ENCODE data around the gene CHSY1.

DNA sequence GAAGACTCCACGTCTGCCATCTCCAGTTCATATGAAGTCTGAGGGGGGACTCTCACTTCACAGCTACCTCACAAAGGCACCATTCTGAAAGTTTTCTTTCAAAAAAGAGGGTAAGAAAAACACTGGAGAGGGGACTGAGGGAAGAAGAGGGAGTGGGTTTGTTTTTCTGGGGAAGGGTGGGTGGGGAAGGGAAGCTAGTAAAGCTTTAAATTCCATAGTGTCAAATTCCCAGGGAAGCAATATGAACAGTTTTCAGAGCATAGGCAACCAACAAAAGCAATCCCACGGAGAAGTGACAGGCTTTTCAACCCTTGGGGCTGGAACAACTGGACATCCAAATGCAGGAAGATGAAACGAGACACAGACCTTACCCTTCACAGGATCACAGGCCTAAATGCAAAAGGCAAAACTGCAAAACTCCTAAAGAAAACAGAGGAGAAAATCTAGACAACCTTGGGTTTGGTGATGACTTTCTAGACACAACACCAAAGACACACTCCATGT, 61.7 kb downstream of the CHSY1 start:
- no peak for TF ChIP-seq EZH2phosphoT487 (IDR thresholded peaks at IDR 0.05)
- TF ChIP-seq, protein P1, sequence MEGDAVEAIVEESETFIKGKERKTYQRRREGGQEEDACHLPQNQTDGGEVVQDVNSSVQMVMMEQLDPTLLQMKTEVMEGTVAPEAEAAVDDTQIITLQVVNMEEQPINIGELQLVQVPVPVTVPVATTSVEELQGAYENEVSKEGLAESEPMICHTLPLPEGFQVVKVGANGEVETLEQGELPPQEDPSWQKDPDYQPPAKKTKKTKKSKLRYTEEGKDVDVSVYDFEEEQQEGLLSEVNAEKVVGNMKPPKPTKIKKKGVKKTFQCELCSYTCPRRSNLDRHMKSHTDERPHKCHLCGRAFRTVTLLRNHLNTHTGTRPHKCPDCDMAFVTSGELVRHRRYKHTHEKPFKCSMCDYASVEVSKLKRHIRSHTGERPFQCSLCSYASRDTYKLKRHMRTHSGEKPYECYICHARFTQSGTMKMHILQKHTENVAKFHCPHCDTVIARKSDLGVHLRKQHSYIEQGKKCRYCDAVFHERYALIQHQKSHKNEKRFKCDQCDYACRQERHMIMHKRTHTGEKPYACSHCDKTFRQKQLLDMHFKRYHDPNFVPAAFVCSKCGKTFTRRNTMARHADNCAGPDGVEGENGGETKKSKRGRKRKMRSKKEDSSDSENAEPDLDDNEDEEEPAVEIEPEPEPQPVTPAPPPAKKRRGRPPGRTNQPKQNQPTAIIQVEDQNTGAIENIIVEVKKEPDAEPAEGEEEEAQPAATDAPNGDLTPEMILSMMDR (IDR thresholded peaks at IDR 0.05): no peak

Data from neural progenitor cell (in vitro differentiated cells).